PC-3 (cell line): ENCODE measurements around the gene WWC1. TPM values are rescaled to one million over a fixed set of nuclear protein-coding genes. Genes with fewer than 3 reads are reported as not detected.
A peak's percentile ranks its signal among the peaks of the same experiment; 100 is the strongest.

Source experiments
- ATAC-seq: fragments of 200-7000 bp; cut with Tn5 transposase; 2 replicates; pipeline ENCODE4 v1.9.1; 2020; ENCODE audit warnings: mild to moderate bottlenecking, moderate library complexity
- BruUV-seq: library from RNA; stranded (reverse); fragments of 400-500 nt; replicated peaks from 2 replicates; lab custom pipeline; 2021; lab: Mats Ljungman, UMichigan
- CTCF ChIA-PET: fragments of 300-600 bp; sonication (Branson Sonifier 250); formaldehyde crosslinking; loops from one replicate; lab custom pipeline; 2022; ENCODE audit warnings: antibody characterized with exemption; lab: Charles Lee
- POLR2A ChIA-PET: fragments of 300-600 bp; sonication (Branson Sonifier 250); formaldehyde crosslinking; loops from one replicate; lab custom pipeline; 2022; ENCODE audit warnings: antibody characterized with exemption; ENCODE audit not compliant: unreplicated experiment; lab: Charles Lee
- DNase-seq: peaks from one replicate; pipeline ENCODE4 v3.0.0-alpha.2; 2015
- H2AFZ ChIP-seq: fragments of 300-600 bp; sonication (generic); 2 replicates; pipeline ENCODE4 v1.6.0; 2016; ENCODE audit warnings: antibody characterized with exemption, low read length
- H3F3A ChIP-seq: fragments of 300-600 bp; sonication (generic); one replicate; pipeline ENCODE4 v1.6.0; 2017; ENCODE audit warnings: antibody characterized with exemption, low read length, control low read depth, mild to moderate bottlenecking; ENCODE audit not compliant: unreplicated experiment
- H3K27ac ChIP-seq: fragments of 300-600 bp; sonication (generic); 2 replicates; pipeline ENCODE4 v1.5.1; 2016; ENCODE audit warnings: mild to moderate bottlenecking, low read length
- H3K27me3 ChIP-seq: fragments of 300-600 bp; sonication (generic); 2 replicates; pipeline ENCODE4 v1.6.1; 2016; ENCODE audit warnings: low read length, mixed read lengths
- H3K36me3 ChIP-seq: fragments of 300-600 bp; sonication (generic); 2 replicates; pipeline ENCODE4 v1.6.1; 2016; ENCODE audit warnings: low read depth, mixed run types, low read length, mixed read lengths
- H3K4me1 ChIP-seq: fragments of 300-600 bp; sonication (generic); 2 replicates; pipeline ENCODE4 v1.5.1; 2016; ENCODE audit warnings: low read length; ENCODE audit not compliant: insufficient read depth
- H3K4me2 ChIP-seq: fragments of 300-600 bp; sonication (generic); 2 replicates; pipeline ENCODE4 v1.6.0; 2016; ENCODE audit warnings: low read length
- H3K4me3 ChIP-seq: fragments of 300-600 bp; sonication (generic); 2 replicates; pipeline ENCODE4 v1.5.1; 2016; ENCODE audit warnings: mild to moderate bottlenecking, low read length, mixed read lengths
- H3K79me2 ChIP-seq: fragments of 300-600 bp; sonication (generic); 2 replicates; pipeline ENCODE4 v1.6.1; 2017; ENCODE audit warnings: low read length, mixed read lengths
- H3K9ac ChIP-seq: fragments of 300-600 bp; sonication (generic); 2 replicates; pipeline ENCODE4 v1.6.0; 2016; ENCODE audit warnings: mild to moderate bottlenecking, low read length
- H3K9me2 ChIP-seq: fragments of 300-600 bp; sonication (generic); replicated peaks from 2 replicates; pipeline ENCODE4 v1.6.1; 2016; ENCODE audit warnings: mixed run types, low read length, mixed read lengths
- H3K9me3 ChIP-seq: fragments of 300-600 bp; sonication (generic); 2 replicates; pipeline ENCODE4 v1.6.1; 2016; ENCODE audit warnings: low read length, mixed read lengths
- H4K20me1 ChIP-seq: fragments of 300-600 bp; sonication (generic); 2 replicates; pipeline ENCODE4 v1.6.1; 2016; ENCODE audit warnings: low read length, mixed read lengths
- EZH2 ChIP-seq: fragments of 300-600 bp; sonication (generic); IDR thresholded peaks from one replicate; pipeline ENCODE4 v1.6.1; 2017; ENCODE audit warnings: antibody characterized with exemption, mild to moderate bottlenecking, low read length; ENCODE audit not compliant: unreplicated experiment
- EZH2phosphoT487 ChIP-seq: fragments of 300-600 bp; sonication (generic); IDR thresholded peaks from 2 replicates; pipeline ENCODE4 v1.6.1; 2018; ENCODE audit warnings: mild to moderate bottlenecking, antibody characterized with exemption, low read length, borderline replicate concordance
- intact Hi-C: fragments of 100-400 bp; cut with micrococcal nuclease; formaldehyde crosslinking; loops from 2 replicates; pipeline ENCODE4 v1.9.0; 2023
- total RNA-seq: library from RNA; depleted of rRNA; stranded (reverse); fragments of >200 nt; gene quantifications from 2 replicates; pipeline ENCODE4 v1.2.3, GENCODE V29; 2014
- TF ChIP-seq, protein P1 (sequence below): fragments of 300-600 bp; sonication (generic); conservative IDR thresholded peaks from 2 replicates; pipeline ENCODE4 v1.5.1; 2017; ENCODE audit warnings: antibody characterized with exemption, low read depth, mild to moderate bottlenecking, low read length

The WWC1 gene
- total RNA-seq, 1 experiment from 2014 or later = 31.8 TPM

DNA sequence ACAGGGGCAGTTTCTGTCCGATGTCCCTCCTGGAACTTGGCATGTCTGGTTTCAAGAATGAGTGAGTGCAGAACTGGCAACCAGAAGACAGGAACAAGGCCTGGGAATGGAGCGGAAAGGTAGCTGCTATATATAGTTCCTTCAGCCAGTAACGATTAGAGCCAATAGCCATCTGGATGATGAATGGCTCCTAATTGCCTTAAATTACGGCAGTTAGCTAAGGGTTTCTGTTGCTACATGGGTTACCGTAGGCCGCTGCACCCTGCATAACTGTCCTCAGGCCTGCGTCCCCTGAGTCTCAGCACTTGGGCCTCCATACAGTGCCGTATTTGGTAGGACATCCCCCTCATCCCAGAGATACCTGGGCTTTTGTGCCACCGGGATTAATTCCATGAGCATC lies 29.4 kb downstream of the WWC1 start:
- no peaks in the 10 kb centered on the region for H3K9me3 ChIP-seq
- peaks cover 89% of the 10 kb centered on the region for H3K79me2 ChIP-seq
- intact Hi-C loops = no loop called here
- POLR2A ChIA-PET = no interaction called here
- no peak overlapping the region for H3K9ac ChIP-seq
- no peak overlapping the region for H3K27ac ChIP-seq
- H3K36me3 ChIP-seq = no peaks in the 10 kb centered on the region
- DNase-seq = no peak
- no peak overlapping the region for H2AFZ ChIP-seq
- H3K9me2 ChIP-seq = no peaks in the 10 kb centered on the region
- H3K4me2 ChIP-seq = no peak overlapping the region
- no peaks in the 10 kb centered on the region for H3K27me3 ChIP-seq
- TF ChIP-seq, protein P1, sequence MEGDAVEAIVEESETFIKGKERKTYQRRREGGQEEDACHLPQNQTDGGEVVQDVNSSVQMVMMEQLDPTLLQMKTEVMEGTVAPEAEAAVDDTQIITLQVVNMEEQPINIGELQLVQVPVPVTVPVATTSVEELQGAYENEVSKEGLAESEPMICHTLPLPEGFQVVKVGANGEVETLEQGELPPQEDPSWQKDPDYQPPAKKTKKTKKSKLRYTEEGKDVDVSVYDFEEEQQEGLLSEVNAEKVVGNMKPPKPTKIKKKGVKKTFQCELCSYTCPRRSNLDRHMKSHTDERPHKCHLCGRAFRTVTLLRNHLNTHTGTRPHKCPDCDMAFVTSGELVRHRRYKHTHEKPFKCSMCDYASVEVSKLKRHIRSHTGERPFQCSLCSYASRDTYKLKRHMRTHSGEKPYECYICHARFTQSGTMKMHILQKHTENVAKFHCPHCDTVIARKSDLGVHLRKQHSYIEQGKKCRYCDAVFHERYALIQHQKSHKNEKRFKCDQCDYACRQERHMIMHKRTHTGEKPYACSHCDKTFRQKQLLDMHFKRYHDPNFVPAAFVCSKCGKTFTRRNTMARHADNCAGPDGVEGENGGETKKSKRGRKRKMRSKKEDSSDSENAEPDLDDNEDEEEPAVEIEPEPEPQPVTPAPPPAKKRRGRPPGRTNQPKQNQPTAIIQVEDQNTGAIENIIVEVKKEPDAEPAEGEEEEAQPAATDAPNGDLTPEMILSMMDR = no peak
- TF ChIP-seq EZH2phosphoT487 (no peak), EZH2 (no peak)
- H3F3A ChIP-seq = no peaks in the 10 kb centered on the region
- CTCF ChIA-PET = no interaction called here
- no TSS peak for BruUV-seq
- no peak for ATAC-seq
- peaks cover 47% of the 10 kb centered on the region for H3K4me1 ChIP-seq
- H3K4me3 ChIP-seq = no peak overlapping the region
- no peaks in the 10 kb centered on the region for H4K20me1 ChIP-seq

DNA sequence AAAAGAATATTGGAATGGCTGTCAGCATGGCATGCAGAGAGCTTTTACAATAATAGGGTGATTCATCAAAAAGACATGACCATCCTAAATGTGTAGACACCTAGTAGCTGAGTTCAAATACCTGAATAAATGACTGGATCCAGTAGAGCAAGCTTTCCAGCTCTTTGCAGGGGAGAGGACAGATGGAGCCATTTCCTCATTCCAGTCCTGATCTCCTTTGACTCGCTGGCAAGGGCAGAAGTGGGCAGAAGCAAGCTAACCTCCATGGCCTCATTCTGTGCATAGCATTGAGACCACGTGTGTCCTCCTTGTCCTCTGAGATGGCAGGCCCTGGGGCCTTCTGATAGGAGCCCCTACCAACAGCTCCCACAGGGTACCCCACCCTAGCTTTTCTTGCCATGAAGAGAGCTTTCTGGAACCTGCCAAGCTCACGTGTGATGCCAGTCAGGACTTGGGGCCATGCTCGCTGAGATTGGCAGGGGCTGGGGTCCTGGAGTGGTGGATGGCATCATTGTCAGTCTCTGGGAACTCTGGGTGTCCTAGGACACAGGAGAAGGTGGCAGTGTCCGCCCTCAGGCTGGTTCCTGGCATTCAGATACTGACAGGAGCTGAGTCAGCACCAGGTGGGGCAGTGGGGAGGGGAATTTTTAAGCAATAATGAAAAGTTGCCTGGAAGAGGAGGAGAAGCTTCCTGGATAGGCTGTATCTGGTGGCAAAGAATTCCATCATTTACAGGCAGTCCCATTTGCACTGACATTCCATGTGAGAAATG lies 33.6 kb downstream of the WWC1 start:
- Histone ChIP-seq H3K36me3 (no peaks in the 10 kb centered on the region), H3K27me3 (no peaks in the 10 kb centered on the region), H3F3A (no peaks in the 10 kb centered on the region), H3K4me1 (peaks cover 65% of the 10 kb centered on the region), H3K9me3 (no peaks in the 10 kb centered on the region), H3K4me2 (peak overlapping the region; percentile 98), H3K9ac (peak overlapping the region; percentile 69), H3K27ac (peak overlapping the region; percentile 99), H3K79me2 (peaks cover 89% of the 10 kb centered on the region), H3K4me3 (peak overlapping the region; percentile 59), H4K20me1 (no peaks in the 10 kb centered on the region), H2AFZ (no peak overlapping the region), H3K9me2 (no peaks in the 10 kb centered on the region)
- no TSS peak for BruUV-seq
- DNase-seq = peak; percentile 90
- peak; percentile 81 for ATAC-seq
- CTCF ChIA-PET = interaction anchor here (1.2 kb wide), 1 partner anchor 10 kb away, joined by 5 read pairs; no protein-coding TSS in a partner anchor
- POLR2A ChIA-PET = interaction anchor here (0.9 kb wide), 1 partner anchor 33 kb away, joined by 8 read pairs; the partner anchor contains the start of gene WWC1
- no peak for TF ChIP-seq EZH2
- no peak for TF ChIP-seq EZH2phosphoT487
- TF ChIP-seq, protein P1 = no peak
- intact Hi-C loops = loop anchor here (2.0 kb wide), 1 partner anchor 24 kb away; no protein-coding TSS in a partner anchor

DNA sequence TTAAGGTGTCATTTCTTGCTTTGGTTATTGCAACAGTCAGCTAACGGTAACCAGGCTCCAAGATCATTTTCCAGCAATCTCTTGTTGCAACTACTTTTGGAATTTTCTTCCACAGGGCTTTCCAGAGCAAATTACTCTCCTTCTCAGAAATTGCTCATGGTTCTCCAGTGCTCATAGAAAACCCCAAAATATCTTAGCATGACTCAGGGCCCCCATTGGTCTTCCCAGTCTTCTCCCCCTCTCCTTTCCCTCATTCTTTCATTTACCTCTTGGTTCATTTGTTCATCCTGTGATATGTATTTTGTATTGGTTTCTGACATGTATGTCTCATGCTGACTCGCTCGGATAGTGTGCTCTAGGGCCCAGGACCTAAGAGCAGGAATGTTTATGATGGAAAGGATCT lies 35.6 kb downstream of the WWC1 start:
- H3F3A ChIP-seq = no peaks in the 10 kb centered on the region
- H3K9me3 ChIP-seq = no peaks in the 10 kb centered on the region
- peak; percentile 53 for DNase-seq
- CTCF ChIA-PET = no interaction called here
- H3K4me2 ChIP-seq = peak overlapping the region; percentile 76; the same call in 1 of the 2 replicates
- BruUV-seq = no TSS peak
- no peak for ATAC-seq
- H3K27me3 ChIP-seq = no peaks in the 10 kb centered on the region
- no peaks in the 10 kb centered on the region for H3K36me3 ChIP-seq
- H3K27ac ChIP-seq = peak overlapping the region; percentile 33; the same call in 1 of the 2 replicates
- intact Hi-C loops = no loop called here
- POLR2A ChIA-PET = interaction anchor here (0.7 kb wide), 1 partner anchor 35 kb away, joined by 4 read pairs; no protein-coding TSS in a partner anchor
- H3K79me2 ChIP-seq = peaks cover 90% of the 10 kb centered on the region
- no peak overlapping the region for H3K9ac ChIP-seq
- TF ChIP-seq EZH2 (no peak), EZH2phosphoT487 (no peak)
- TF ChIP-seq, protein P1 = no peak
- peaks cover 73% of the 10 kb centered on the region for H3K4me1 ChIP-seq
- H2AFZ ChIP-seq = no peak overlapping the region
- H4K20me1 ChIP-seq = peaks cover 5% of the 10 kb centered on the region; the same call in 1 of the 2 replicates
- H3K4me3 ChIP-seq = no peak overlapping the region
- no peaks in the 10 kb centered on the region for H3K9me2 ChIP-seq
